Fibroblast of gingiva (primary cell): ENCODE measurements around the gene CD300LG.

Experiments
- DNase-seq: peaks from one replicate; pipeline ENCODE4 v3.0.0-alpha.2; 2011; ENCODE audit warnings: low read depth

The CD300LG gene

DNA sequence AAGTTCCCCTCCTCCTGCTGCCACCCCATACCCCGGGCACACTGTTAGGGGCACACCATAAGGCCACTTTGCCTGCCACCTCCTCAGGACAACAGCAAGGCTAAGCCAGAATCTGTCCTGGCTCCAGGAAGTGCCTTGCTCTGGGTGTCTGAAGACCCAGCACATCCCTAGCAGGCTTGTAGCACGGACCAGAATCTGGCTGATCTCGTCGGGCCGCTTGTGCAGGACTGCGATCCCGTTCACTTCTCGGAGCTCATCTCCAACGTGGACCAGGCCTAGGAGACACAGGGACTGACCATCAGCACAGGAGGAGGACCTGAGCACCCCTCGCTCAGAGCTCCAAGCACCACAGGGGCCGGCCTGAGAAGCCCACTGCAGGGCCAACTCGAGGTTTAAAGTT is 21.4 kb upstream of the CD300LG start:
- DNase-seq, result no peak

- DNase-seq, result no peak
These were observed 20.8 kb upstream of the CD300LG start for GRCh38 chr17:43826206-43826605.

DNA sequence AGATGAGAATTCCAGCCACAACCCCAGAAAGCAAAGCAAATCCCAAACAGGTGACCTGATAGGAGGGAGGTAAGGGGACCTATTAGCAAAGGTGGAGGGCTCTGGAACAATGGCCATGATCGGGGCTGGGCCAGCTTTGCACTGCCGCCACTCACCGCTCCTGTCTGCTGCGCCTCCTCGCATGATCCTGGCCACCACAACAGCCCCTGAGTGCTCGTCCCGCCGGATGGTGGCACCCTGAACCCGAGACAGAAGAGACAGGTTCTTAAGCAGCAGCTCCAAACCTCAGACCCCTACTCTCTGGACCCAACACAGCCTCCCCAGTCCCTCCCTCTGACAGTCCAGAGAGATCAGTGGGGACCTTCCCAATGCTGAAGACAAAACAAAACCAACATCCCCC is 19.4 kb upstream of the CD300LG start:
- no peak for DNase-seq

DNA sequence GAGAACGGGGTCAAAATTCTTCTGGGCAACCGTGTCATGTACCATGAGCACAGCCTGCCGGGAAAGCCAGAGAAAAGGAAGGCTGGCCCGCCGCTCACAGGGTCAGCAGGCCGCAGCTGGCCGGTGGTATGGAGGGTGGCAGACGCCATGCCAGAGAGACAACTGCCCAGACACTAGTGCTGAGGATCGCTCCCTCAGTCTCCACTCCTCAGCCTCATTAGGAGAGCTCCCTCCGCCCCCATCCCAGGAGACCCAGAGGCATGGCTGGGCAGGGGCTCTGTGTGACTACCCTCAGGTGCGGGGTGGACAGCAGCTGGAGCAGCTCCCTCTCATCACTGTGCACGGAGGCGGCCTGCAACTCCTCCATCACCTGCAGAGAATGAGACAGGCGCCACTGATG is 17.2 kb upstream of the CD300LG start:
- no peak for DNase-seq

DNA sequence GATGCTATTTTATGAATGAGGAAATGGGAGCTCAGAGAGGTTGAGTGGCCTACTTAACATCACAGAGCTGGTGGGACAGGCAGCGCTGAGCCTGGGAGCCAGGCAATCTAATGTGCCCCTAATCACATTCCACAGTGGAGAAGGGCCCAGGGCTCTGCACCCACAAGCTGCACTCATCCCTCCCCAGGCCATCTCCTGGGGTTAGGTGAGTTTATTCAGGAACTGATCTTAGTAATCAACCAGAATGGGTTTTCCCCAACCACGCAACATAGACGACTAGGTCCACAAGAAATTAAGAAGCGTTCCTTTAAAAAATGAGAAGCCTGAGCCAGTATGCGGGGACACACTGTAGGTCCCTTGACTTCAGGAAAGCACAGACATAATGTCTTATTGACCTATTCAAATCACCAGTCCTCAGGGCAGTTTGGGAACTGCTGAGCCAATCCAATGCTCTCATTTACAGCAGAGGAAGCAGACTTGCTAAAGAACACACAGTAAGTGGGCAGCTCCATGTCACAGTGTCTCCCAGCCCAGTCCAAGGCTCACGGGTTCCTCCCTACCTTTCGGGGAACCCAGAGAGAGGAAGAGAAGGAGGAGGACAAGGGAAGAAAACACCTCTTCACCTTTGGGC is 16.4 kb upstream of the CD300LG start:
- no peak for DNase-seq

GRCh38 chr17:43831633-43832032 is 15.3 kb upstream of the CD300LG start:
- DNase-seq, result no peak

DNA sequence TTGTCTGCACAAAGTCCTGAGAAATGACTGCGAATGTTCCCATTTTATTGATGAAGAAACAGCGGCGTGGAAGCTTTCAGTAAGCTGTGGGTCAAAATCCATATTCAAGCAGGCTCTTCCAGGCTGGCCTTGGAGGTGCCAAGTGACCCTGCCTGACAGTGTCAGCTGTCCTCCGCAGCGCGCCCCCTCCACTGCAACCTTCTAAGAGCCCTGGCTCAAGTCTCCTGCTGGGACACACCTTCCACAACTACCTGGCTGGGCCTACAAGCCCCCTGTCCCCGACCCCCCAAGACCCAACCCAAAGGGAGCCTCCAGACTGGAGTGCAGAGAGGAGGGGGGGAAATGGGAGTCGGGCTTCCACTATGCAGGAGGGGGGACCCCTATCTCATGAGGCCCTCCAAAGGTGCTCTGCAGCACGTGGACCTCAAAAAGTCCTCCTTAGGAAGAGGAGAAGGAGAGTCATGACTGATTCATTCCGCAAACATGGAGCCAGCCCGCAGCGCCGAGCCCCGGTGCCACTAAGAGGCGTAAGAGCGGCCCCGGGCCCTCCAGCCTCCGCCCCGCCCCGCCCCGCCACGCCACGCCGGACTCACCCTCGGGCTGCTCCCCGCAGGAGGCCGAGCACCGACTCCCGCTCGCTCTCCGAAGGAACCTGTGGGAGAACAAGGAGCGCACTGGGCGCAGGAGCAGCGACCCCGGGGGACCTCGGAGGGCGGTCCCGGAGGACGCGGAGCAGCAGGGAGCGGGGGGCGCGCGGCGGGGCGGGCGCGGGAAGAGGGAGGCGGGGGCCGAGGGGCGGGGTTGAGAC is 14.6 kb upstream of the CD300LG start:
- peak; percentile 58 for DNase-seq

GRCh38 chr17:43832976-43833829 is 13.8 kb upstream of the CD300LG start, which contains the start of gene MPP3:
MPP3 (minus strand) TSS chr17:43833146; CDS start chr17:43831906, 1,240 bp downstream.
- DNase-seq, result peak; percentile 71

DNA sequence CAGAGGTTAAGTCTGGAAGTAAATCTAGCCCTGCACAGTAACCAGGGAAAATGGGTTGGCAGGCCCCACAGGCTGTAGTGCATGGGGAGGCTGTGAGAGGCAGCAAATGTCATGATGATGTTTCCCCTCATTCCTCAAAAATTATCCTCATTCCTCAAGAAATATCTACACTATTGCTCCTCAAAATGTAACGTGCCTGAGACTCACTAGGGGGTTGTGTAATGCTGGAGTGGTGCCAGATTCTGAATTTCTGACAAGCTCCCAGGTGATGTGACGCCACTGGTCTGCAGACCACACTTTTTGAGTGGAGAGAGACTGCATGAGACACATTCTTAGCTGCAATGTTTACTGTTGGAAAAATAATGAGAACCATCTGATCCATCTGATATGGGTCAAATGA is 12.9 kb upstream of the CD300LG start:
- DNase-seq, result peak; percentile 93

GRCh38 chr17:43839670-43840108 is 7.3 kb upstream of the CD300LG start:
- DNase-seq, result no peak

GRCh38 chr17:43840814-43841213 is 6.2 kb upstream of the CD300LG start:
- DNase-seq, result no peak

DNA sequence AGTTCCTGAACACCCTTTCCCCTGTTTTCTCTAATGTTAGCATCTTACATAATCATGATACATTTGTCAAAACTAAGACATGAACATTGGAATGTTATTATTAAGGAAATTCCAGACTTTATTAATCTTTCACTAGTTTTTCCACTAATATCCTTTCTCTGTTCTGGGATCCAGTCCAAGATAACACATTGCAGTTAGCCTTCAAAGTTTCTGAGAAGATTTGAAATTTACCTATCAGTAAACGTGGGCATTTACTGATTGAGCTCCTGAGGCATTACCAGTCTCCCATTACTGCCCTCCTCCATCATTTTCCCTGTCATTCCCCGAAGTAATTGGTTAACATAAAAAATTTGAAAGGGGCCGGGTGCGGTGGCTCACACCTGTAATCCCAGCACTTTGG is 5.7 kb upstream of the CD300LG start:
- DNase-seq, result no peak

- peak; percentile 27 for DNase-seq
These were observed 4.6 kb upstream of the CD300LG start for GRCh38 chr17:43842091-43842974.

DNA sequence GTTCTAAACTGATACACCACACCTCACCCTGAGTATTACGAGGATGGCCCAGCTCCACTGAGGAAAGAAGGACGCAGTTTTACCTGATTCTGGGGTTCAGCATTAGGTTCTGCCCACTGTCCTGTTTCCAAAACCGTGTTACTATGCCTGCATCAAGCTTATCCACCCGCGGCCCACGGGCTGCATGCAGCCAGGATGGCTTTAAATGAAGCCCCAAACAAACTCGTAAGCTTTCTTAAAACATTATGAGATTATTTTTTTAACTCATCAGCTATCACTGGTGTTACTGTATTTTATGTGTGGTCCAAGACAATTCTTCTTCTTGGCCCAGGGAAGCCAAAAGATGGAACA is 4.0 kb upstream of the CD300LG start:
- DNase-seq, result no peak

DNA sequence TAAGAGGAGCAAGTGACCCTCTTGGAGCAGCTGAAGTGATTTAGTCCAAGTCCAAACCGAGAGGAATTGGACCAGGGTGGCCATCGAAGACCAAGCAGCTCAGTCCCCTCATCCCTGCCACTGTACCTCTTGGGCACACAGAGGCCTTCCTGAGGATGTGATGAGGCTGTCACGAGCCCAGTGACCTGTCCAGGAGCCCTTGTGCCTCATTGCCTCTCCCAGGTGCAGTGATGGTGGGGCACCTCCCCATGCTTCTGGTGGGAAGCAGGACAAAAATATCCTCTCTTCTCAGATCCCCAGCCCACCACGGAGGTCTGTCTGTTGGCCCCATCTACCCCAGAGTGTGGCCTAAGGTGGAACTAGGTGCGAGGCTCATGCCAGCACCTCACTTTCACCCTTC is 2.7 kb upstream of the CD300LG start:
- no peak for DNase-seq

GRCh38 chr17:43845766-43846165 is 1.2 kb upstream of the CD300LG start:
- DNase-seq, result no peak

DNA sequence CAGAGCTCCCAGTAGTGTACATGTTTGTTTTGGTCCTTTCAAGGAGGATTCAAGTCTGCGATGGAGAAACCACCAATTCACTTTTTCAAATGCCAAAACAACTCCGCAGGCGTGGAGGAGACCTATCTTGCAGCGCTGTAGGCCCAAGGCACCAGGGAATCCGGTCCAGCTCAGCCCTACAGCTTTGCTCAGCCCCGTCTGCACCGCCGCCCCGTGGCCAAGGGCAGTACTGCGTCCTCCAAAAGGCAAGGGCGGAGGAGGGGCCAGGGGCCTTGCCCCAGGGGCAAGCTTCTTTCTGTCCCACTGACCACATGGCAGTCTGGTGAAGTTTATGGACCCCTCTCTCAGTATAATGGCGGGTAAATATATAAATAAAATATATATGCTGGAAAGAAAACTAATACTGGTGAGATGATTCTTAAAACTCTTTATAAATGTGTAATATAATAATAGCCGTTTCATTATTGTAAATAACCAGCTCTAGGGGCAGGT is 709 bp upstream of the CD300LG start:
- peak; percentile 73 for DNase-seq

GRCh38 chr17:43848601-43849000 is 1.6 kb downstream of the CD300LG start:
- no peak for DNase-seq

- DNase-seq, result no peak
These were observed 2.1 kb downstream of the CD300LG start for GRCh38 chr17:43849116-43849515.

GRCh38 chr17:43852571-43852970 is 5.6 kb downstream of the CD300LG start:
- no peak for DNase-seq

- DNase-seq, result no peak
These were observed 6.6 kb downstream of the CD300LG start for GRCh38 chr17:43853546-43853945.

GRCh38 chr17:43854498-43854897 is 7.5 kb downstream of the CD300LG start:
- no peak for DNase-seq
